HepG2 (cell line): Measurements from ENCODE around the gene PDIA6. TPM values are rescaled to one million over a fixed set of nuclear protein-coding genes. Genes with fewer than 3 reads are reported as not detected.

Experiments
- ATAC-seq: fragments of 200-7000 bp; cut with Tn5 transposase; 3 replicates; pipeline ENCODE4 v1.9.1; 2020; ENCODE audit warnings: mild to moderate bottlenecking, moderate library complexity
- BruUV-seq: library from RNA; stranded (reverse); fragments of 400-500 nt; replicated peaks from 2 replicates; lab custom pipeline; 2021; lab: Mats Ljungman, UMichigan
- CTCF ChIA-PET: fragments of 300-600 bp; formaldehyde crosslinking; extraction: SDS; loops from one replicate; lab custom pipeline; 2021; ENCODE audit warnings: low total read pairs, inconsistent platforms, low intra/inter-chr PET ratio; lab: Yijun Ruan, JAX
- POLR2A ChIA-PET: fragments of 350-600 bp; sonication (Branson Sonifier 250); formaldehyde crosslinking; loops from one replicate; lab custom pipeline; 2020; ENCODE audit warnings: antibody characterized with exemption, inconsistent platforms; lab: Yijun Ruan, JAX
- DNase-seq: peaks from one replicate; pipeline ENCODE4 v3.0.0-alpha.2; 2015; ENCODE audit warnings: low spot score
- FAIRE-seq: peaks from 3 replicates; lab custom pipeline; 2011; peaks lifted over from hg19 to GRCh38; lab: Jason Lieb, UNC
- H2AFZ ChIP-seq: one replicate; pipeline ENCODE4 v1.6.1; 2011; ENCODE audit warnings: low read length, inconsistent platforms
- H3K27ac ChIP-seq: fragments of 300-600 bp; 3 replicates; pipeline ENCODE4 v1.8.0; 2011; ENCODE audit warnings: mixed run types, mild to moderate bottlenecking, mixed read lengths, low read length, inconsistent platforms; ENCODE audit not compliant: insufficient read depth; ENCODE audit errors: extremely low read length
- H3K27me3 ChIP-seq, 2 experiments: fragments of 200-600 bp in 1 of 2; 2 replicates in 1 of 2; 3 replicates in 1 of 2; pipeline versions ENCODE4 v1.6.0 to v1.8.0; 2011; ENCODE audit warnings: low read length in 2 of 2, mild to moderate bottlenecking in 2 of 2, moderate library complexity in 2 of 2, inconsistent platforms in 1 of 2; ENCODE audit not compliant: insufficient read depth in 2 of 2, control insufficient read depth in 1 of 2
- H3K36me3 ChIP-seq, 2 experiments: fragments of 200-600 bp in 1 of 2; replicated peaks in 1 of 2; 2 replicates in 1 of 2; 3 replicates in 1 of 2; pipeline versions ENCODE4 v1.5.1 to v1.8.0; 2011; ENCODE audit warnings: low read length in 2 of 2, inconsistent platforms in 1 of 2; ENCODE audit not compliant: insufficient read depth in 2 of 2, control insufficient read depth in 1 of 2
- H3K4me1 ChIP-seq: 2 replicates; pipeline ENCODE4 v1.5.1; 2012; ENCODE audit warnings: low read length, inconsistent platforms; ENCODE audit not compliant: insufficient read depth
- H3K4me2 ChIP-seq: 2 replicates; pipeline ENCODE4 v1.6.0; 2011; ENCODE audit warnings: low read depth, low read length, inconsistent platforms
- H3K4me3 ChIP-seq, 3 experiments: fragments of 200-600 bp in 1 of 3; sonication (generic), shearing (Covaris generic) in 1 of 3; replicated peaks in 1 of 3; 2 replicates each; pipeline ENCODE4 v1.5.1; 2011 to 2016; ENCODE audit warnings: low read length in 3 of 3, inconsistent platforms in 2 of 3, low read depth in 2 of 3, mild to moderate bottlenecking in 2 of 3, control low read depth in 1 of 3, mixed read lengths in 1 of 3; ENCODE audit not compliant: insufficient read depth in 1 of 3
- H3K79me2 ChIP-seq: one replicate; pipeline ENCODE4 v1.6.1; 2011; ENCODE audit warnings: low read length, inconsistent platforms; ENCODE audit not compliant: insufficient read depth
- H3K9ac ChIP-seq: 2 replicates; pipeline ENCODE4 v1.6.0; 2011; ENCODE audit warnings: mild to moderate bottlenecking, low read depth, low read length, inconsistent platforms; ENCODE audit not compliant: insufficient read depth
- H3K9me3 ChIP-seq: 2 replicates; pipeline ENCODE4 v1.5.1; 2012; ENCODE audit warnings: mild to moderate bottlenecking, low read length
- H4K20me1 ChIP-seq: 2 replicates; pipeline ENCODE4 v1.6.0; 2011; ENCODE audit warnings: inconsistent platforms, mild to moderate bottlenecking, low read length, moderate library complexity; ENCODE audit not compliant: insufficient read depth
- ATF1 ChIP-seq: IDR thresholded peaks from 2 replicates; pipeline ENCODE4 v1.6.1; 2016; ENCODE audit warnings: mild to moderate bottlenecking, control low read depth
- FOXO1 ChIP-seq: sonication (generic); formaldehyde crosslinking; IDR thresholded peaks from 2 replicates; pipeline ENCODE4 v1.4.0; 2020; ENCODE audit warnings: missing genetic modification reagents
- HMG20B ChIP-seq: conservative IDR thresholded peaks from 2 replicates; pipeline ENCODE4 v1.6.1; 2016; ENCODE audit warnings: missing genetic modification reagents, missing compliant biosample characterization
- NCOR1 ChIP-seq: fragments of 200-600 bp; sonication (generic); IDR thresholded peaks from 2 replicates; pipeline ENCODE4 v1.7.0; 2017; ENCODE audit warnings: antibody characterized with exemption, low read length, borderline replicate concordance
- NFATC3 ChIP-seq: sonication (generic); formaldehyde crosslinking; IDR thresholded peaks from 2 replicates; pipeline ENCODE4 v1.5.1; 2020; ENCODE audit warnings: mild to moderate bottlenecking, missing genetic modification reagents
- NONO ChIP-seq, 2 experiments: fragments of 450-650 bp in 1 of 2; sonication (generic) in 1 of 2; formaldehyde crosslinking in 1 of 2; IDR thresholded peaks in 1 of 2; conservative IDR thresholded peaks in 1 of 2; 2 replicates each; pipeline versions ENCODE4 v1.6.1 to v1.8.0; 2017 to 2022; ENCODE audit warnings: mild to moderate bottlenecking in 1 of 2, missing genetic modification reagents in 1 of 2, moderate library complexity in 1 of 2
- ZNF121 ChIP-seq: sonication (generic); formaldehyde crosslinking; IDR thresholded peaks from 2 replicates; pipeline ENCODE4 v1.5.0; 2020; ENCODE audit warnings: mild to moderate bottlenecking, missing genetic modification reagents
- ZNF496 ChIP-seq: sonication (generic); formaldehyde crosslinking; IDR thresholded peaks from 2 replicates; pipeline ENCODE4 v1.8.1; 2023; ENCODE audit warnings: mild to moderate bottlenecking, moderate library complexity, missing genetic modification reagents; ENCODE audit not compliant: insufficient replicate concordance
- ZNF605 ChIP-seq: sonication (generic); formaldehyde crosslinking; IDR thresholded peaks from 2 replicates; pipeline ENCODE4 v1.8.0; 2022; ENCODE audit warnings: mild to moderate bottlenecking, missing genetic modification reagents
- ZNF772 ChIP-seq: sonication (generic); formaldehyde crosslinking; IDR thresholded peaks from 2 replicates; pipeline ENCODE4 v1.5.0; 2020; ENCODE audit warnings: mild to moderate bottlenecking, missing genetic modification reagents
- ZUFSP ChIP-seq: sonication (generic); formaldehyde crosslinking; IDR thresholded peaks from 2 replicates; pipeline ENCODE4 v1.9.0; 2021; ENCODE audit warnings: missing genetic modification reagents, mild to moderate bottlenecking, borderline replicate concordance
- WGBS: methylation state at CpG from one replicate; pipeline ENCODE4 v1.1.6; 2017; ENCODE audit warnings: low lambda C conversion rate; 5-methylcytosine and 5-hydroxymethylcytosine counted together
- in situ Hi-C: cut with HindIII; loops from 2 replicates; pipeline ENCODE4 v1.10.0; 2017; ENCODE audit warnings: low pct_unique_long_range_greater_than_20kb; ENCODE audit not compliant: extremely low pct_ligation_motif_present
- intact Hi-C: fragments of 100-400 bp; cut with micrococcal nuclease; formaldehyde crosslinking; loops from one replicate; pipeline ENCODE4 v1.10.0; 2022; ENCODE audit not compliant: unreplicated experiment
- polyA plus RNA-seq, 8 experiments: library from polyadenylated mRNA; depleted of rRNA in 3 of 8; stranded (reverse) in 7 of 8; unstranded in 1 of 8; fragments of >200 nt; fragmentation: Illumina TruSeq in 4 of 8; extraction: Trizol in 4 of 8; gene quantifications; 2 replicates each; pipeline versions ENCODE4 v1.2.1 to v1.2.3, GENCODE V29; 2011 to 2016; ENCODE audit warnings: low read depth in 4 of 8, missing spikeins in 1 of 8, mixed read lengths in 1 of 8; ENCODE audit not compliant: insufficient read depth in 1 of 8
- total RNA-seq, 5 experiments: library from RNA; depleted of rRNA; stranded (reverse); fragments of >200 nt; fragmentation: Illumina TruSeq; extraction: Trizol; gene quantifications; 2 replicates each; pipeline ENCODE4 v1.2.3, GENCODE V29; 2016; ENCODE audit warnings: low read depth in 1 of 5
- TF ChIP-seq, protein P1 (sequence below): IDR thresholded peaks from 2 replicates; pipeline ENCODE4 v1.6.1; 2016

The PDIA6 gene
- total and polyA plus RNA-seq, 2 of the 13 experiments (the other 11 are each of a cell fraction or from before 2014, with no cell fraction given), result 586 to 642 TPM

GRCh38 chr2:10829299-10829698 lies 16.7 kb upstream of the PDIA6 start:
- TF ChIP-seq ZNF121 (CRISPR knock-in tag) (no peak), NFATC3 (no peak), ZNF605 (CRISPR knock-in tag) (no peak), HMG20B (no peak), ZUFSP (CRISPR knock-in tag) (no peak), ZNF496 (CRISPR knock-in tag) (no peak), NONO (IDR thresholded peaks at IDR 0.05) (no peak), NONO (CRISPR knock-in tag; conservative IDR thresholded peaks at IDR 0.05) (no peak), NCOR1 (no peak), ATF1 (CRISPR knock-in tag) (no peak), ZNF772 (CRISPR knock-in tag) (no peak), FOXO1 (no peak)
- TF ChIP-seq, protein P1, sequence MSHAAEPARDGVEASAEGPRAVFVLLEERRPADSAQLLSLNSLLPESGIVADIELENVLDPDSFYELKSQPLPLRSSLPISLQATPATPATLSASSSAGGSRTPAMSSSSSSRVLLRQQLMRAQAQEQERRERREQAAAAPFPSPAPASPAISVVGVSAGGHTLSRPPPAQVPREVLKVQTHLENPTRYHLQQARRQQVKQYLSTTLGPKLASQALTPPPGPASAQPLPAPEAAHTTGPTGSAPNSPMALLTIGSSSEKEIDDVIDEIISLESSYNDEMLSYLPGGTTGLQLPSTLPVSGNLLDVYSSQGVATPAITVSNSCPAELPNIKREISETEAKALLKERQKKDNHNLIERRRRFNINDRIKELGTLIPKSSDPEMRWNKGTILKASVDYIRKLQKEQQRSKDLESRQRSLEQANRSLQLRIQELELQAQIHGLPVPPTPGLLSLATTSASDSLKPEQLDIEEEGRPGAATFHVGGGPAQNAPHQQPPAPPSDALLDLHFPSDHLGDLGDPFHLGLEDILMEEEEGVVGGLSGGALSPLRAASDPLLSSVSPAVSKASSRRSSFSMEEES, result no peak
- H3K27ac ChIP-seq, result no peak overlapping the region
- intact Hi-C loops, result no loop called here
- DNase-seq (no peak), ATAC-seq (no peak), FAIRE-seq (no peak)
- no peak overlapping the region for H2AFZ ChIP-seq
- no peaks in the 10 kb centered on the region for H4K20me1 ChIP-seq
- ChIA-PET CTCF (no interaction called here), POLR2A (no interaction called here)
- H3K9me3 ChIP-seq, result no peaks in the 10 kb centered on the region
- no peaks in the 10 kb centered on the region for H3K4me1 ChIP-seq
- H3K36me3 ChIP-seq, result no peaks in the 10 kb centered on the region
- H3K79me2 ChIP-seq, result no peaks in the 10 kb centered on the region
- no peak overlapping the region for H3K4me2 ChIP-seq
- WGBS, result 29% methylated on average over 3 of the region's 3 CpGs
- H3K4me3 ChIP-seq, result no peak overlapping the region
- no peak overlapping the region for H3K9ac ChIP-seq
- H3K27me3 ChIP-seq, result peaks cover 17 to 84% of the 10 kb centered on the region in 2 experiments; a peak in 4 of 5 replicates
- BruUV-seq, result no TSS peak
- in situ Hi-C loops, result no loop called here
